ENCODE measurements around the gene TRMT44.
"Not testable (repeated sequence)": the region's sequence is repeated elsewhere in the genome, so short reads cannot be mapped to it uniquely, and the experiment has no call there.

TRMT44 gene

GRCh38 chr4:8497762-8498161, 57.2 kb downstream of the TRMT44 start:
- no peak for DNase-seq

- no peak for DNase-seq
Measured at GRCh38 chr4:8500966-8501365, 60.4 kb downstream of the TRMT44 start.

GRCh38 chr4:8501781-8502180, 61.2 kb downstream of the TRMT44 start:
- no peak for DNase-seq

GRCh38 chr4:8502371-8502770, 61.8 kb downstream of the TRMT44 start:
- no peak for DNase-seq

- DNase-seq = no peak
Measured at GRCh38 chr4:8502836-8503585, 62.4 kb downstream of the TRMT44 start.

- DNase-seq = no peak
Measured at GRCh38 chr4:8503801-8504200, 63.2 kb downstream of the TRMT44 start.

GRCh38 chr4:8504279-8505007, 63.9 kb downstream of the TRMT44 start:
- DNase-seq = no peak

- DNase-seq = no peak
Measured at GRCh38 chr4:8505229-8505628, 64.7 kb downstream of the TRMT44 start.

GRCh38 chr4:8506006-8506372, 65.4 kb downstream of the TRMT44 start:
- no peak for DNase-seq

GRCh38 chr4:8506373-8507195, 66.0 kb downstream of the TRMT44 start:
- no peak for DNase-seq

GRCh38 chr4:8507196-8507570, 66.6 kb downstream of the TRMT44 start:
- no peak for DNase-seq

GRCh38 chr4:8507624-8508023, 67.0 kb downstream of the TRMT44 start:
- DNase-seq = no peak

- DNase-seq = no peak
Measured at GRCh38 chr4:8508266-8508665, 67.7 kb downstream of the TRMT44 start.

GRCh38 chr4:8508740-8509139, 68.2 kb downstream of the TRMT44 start:
- no peak for DNase-seq

GRCh38 chr4:8509311-8509950, 68.9 kb downstream of the TRMT44 start:
- DNase-seq = no peak

GRCh38 chr4:8510191-8510590, 69.6 kb downstream of the TRMT44 start:
- no peak for DNase-seq

GRCh38 chr4:8510611-8511285, 70.2 kb downstream of the TRMT44 start:
- no peak for DNase-seq

- DNase-seq = no peak
Measured at GRCh38 chr4:8512510-8512909, 71.9 kb downstream of the TRMT44 start.

- not testable (repeated sequence) for DNase-seq
Measured at GRCh38 chr4:8513080-8513479, 72.5 kb downstream of the TRMT44 start.

- DNase-seq = no peak
Measured at GRCh38 chr4:8513931-8514330, 73.4 kb downstream of the TRMT44 start.

GRCh38 chr4:8514391-8514790, 73.8 kb downstream of the TRMT44 start:
- DNase-seq = no peak

- no peak for DNase-seq
Measured at GRCh38 chr4:8515316-8516060, 74.9 kb downstream of the TRMT44 start.
